ENCODE measurements around the gene COL24A1. TPM values are rescaled to one million over a fixed set of nuclear protein-coding genes. Genes with fewer than 3 reads are reported as not detected.

The COL24A1 gene
- total RNA-seq, 3 donors from 2014 or later = 0.33 to 1.3 (median 0.48) TPM

DNA sequence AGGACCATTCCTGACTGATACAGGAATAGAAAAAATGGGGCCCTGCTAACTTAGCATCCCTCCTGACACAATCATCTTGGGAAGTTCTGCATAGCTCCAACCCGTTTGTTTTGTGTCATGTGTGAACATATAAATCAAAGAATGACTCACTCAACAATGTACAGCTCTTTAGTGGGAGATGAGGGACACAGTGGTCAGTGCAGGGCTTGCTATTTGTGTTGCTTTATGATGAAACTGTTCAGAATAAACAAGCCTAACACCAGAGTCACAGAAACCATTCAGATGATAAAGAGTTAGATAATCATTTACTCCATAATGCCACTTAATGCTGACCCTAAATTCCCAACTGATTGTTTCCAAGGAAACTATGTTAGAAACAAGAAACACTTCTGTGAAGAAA lies 294.1 kb downstream of the COL24A1 start:
- Histone ChIP-seq H3K4me1 (no peaks in the 10 kb centered on the region), H3K36me3 (no peaks in the 10 kb centered on the region), H3K9me3 (no peaks in the 10 kb centered on the region), H3K4me3 (no peak overlapping the region), H3K27ac (no peak overlapping the region), H3K27me3 (no peaks in the 10 kb centered on the region)
- intact Hi-C loops (cut with DNase I; ENCODE audit: low total_unique reads) = no loop called here
- DNase-seq (ENCODE audit: low spot score in 2 of 2) = no peak
- no peak for TF ChIP-seq POLR2AphosphoS5 (IDR thresholded peaks at IDR 0.05)
- no peak for TF ChIP-seq POLR2A (IDR thresholded peaks at IDR 0.05)
- TF ChIP-seq, protein P1, sequence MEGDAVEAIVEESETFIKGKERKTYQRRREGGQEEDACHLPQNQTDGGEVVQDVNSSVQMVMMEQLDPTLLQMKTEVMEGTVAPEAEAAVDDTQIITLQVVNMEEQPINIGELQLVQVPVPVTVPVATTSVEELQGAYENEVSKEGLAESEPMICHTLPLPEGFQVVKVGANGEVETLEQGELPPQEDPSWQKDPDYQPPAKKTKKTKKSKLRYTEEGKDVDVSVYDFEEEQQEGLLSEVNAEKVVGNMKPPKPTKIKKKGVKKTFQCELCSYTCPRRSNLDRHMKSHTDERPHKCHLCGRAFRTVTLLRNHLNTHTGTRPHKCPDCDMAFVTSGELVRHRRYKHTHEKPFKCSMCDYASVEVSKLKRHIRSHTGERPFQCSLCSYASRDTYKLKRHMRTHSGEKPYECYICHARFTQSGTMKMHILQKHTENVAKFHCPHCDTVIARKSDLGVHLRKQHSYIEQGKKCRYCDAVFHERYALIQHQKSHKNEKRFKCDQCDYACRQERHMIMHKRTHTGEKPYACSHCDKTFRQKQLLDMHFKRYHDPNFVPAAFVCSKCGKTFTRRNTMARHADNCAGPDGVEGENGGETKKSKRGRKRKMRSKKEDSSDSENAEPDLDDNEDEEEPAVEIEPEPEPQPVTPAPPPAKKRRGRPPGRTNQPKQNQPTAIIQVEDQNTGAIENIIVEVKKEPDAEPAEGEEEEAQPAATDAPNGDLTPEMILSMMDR (IDR thresholded peaks at IDR 0.05) = no peak

DNA sequence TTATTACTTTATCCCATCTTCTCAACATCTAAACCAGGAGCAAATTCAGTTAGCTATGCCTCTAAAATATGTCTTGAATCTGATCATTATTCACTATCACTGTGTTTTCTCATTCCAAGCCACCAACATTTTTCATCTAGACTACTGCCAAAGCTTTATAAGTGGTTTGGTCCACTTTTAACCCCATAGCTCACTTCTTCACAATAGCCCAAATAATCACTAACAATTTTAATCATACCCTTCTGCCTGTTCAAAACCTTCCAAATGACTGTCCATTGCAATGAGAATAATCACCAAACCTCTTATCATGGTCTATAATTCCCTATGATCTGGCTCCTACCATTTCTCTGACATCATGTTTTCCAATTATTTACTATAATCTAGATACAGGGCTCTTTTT lies 298.6 kb downstream of the COL24A1 start:
- TF ChIP-seq, protein P1 (IDR thresholded peaks at IDR 0.05) = no peak
- TF ChIP-seq POLR2AphosphoS5 (IDR thresholded peaks at IDR 0.05) (no peak), POLR2A (IDR thresholded peaks at IDR 0.05) (no peak)
- no peak for DNase-seq (ENCODE audit: low spot score in 2 of 2)
- Histone ChIP-seq H3K27me3 (no peaks in the 10 kb centered on the region), H3K9me3 (no peaks in the 10 kb centered on the region), H3K4me1 (no peaks in the 10 kb centered on the region), H3K27ac (no peak overlapping the region), H3K4me3 (no peak overlapping the region), H3K36me3 (no peaks in the 10 kb centered on the region)
- intact Hi-C loops (cut with DNase I; ENCODE audit: low total_unique reads) = no loop called here

DNA sequence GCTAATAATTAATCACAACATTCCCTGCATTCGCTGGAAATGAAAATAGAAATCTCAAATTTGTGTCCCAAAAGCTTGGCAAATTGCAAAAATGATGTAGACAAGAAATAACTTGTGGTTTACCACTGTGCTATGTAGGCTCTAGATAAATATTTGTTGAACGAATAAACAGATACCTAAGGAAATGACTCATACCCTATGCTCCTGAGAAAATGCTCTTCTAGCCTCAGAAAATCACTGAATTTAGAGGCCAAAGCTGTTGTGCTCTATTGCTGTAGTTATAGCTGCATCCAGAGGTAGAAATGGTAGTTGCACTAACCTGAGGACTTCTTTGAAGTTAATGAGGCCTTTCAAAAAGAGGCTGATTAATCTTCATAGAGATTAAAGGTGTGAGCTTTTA lies 306.3 kb downstream of the COL24A1 start:
- Histone ChIP-seq H3K27me3 (no peaks in the 10 kb centered on the region), H3K4me3 (no peak overlapping the region), H3K9me3 (no peaks in the 10 kb centered on the region), H3K4me1 (no peaks in the 10 kb centered on the region), H3K27ac (no peak overlapping the region), H3K36me3 (no peaks in the 10 kb centered on the region)
- no peak for DNase-seq (ENCODE audit: low spot score in 2 of 2)
- TF ChIP-seq POLR2AphosphoS5 (IDR thresholded peaks at IDR 0.05) (no peak), POLR2A (IDR thresholded peaks at IDR 0.05) (no peak)
- TF ChIP-seq, protein P1 (IDR thresholded peaks at IDR 0.05) = no peak
- intact Hi-C loops (cut with DNase I; ENCODE audit: low total_unique reads) = no loop called here

DNA sequence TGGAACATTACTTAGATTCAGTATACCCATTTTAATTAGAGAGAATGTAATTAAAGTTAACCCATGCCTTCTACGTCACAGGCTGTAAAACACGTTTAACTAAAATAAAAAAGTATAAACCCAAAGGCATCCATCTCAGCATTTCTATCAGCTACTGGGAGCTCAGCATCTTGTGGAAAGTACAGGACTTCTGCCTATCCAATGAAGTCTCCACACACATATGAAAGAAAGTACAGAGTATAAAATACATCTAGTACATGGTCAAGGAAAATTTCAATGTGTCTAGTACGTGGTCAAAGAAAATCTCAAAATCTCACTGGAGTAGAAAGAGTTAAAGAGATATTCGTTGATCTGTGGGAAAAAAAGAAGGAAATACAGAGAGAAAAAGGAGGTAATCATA lies 306.9 kb downstream of the COL24A1 start:
- Histone ChIP-seq H3K27ac (no peak overlapping the region), H3K36me3 (no peaks in the 10 kb centered on the region), H3K27me3 (no peaks in the 10 kb centered on the region), H3K4me1 (no peaks in the 10 kb centered on the region), H3K9me3 (no peaks in the 10 kb centered on the region), H3K4me3 (no peak overlapping the region)
- intact Hi-C loops (cut with DNase I; ENCODE audit: low total_unique reads) = no loop called here
- no peak for TF ChIP-seq POLR2A (IDR thresholded peaks at IDR 0.05)
- TF ChIP-seq, protein P1 (IDR thresholded peaks at IDR 0.05) = no peak
- TF ChIP-seq POLR2AphosphoS5 (IDR thresholded peaks at IDR 0.05) = no peak
- no peak for DNase-seq (ENCODE audit: low spot score in 2 of 2)

DNA sequence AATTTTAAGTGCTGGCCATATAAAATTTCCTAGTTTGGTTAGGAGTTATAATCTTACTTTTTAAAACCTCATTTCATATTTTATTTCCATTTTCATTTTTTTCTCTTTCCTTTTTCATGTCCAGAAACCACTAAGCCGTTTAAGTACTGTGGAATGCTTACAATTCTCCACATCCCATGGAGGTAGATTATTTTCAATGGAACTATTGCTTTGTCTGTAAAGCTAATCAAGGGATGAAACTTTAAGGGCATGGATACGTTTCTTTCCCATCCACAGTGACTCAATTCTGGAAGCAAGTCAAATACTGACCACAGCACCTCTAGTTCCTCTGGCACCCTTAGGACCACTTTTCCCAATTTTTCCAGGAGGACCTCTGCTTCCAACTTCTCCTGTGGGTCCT lies 309.2 kb downstream of the COL24A1 start:
- intact Hi-C loops (cut with DNase I; ENCODE audit: low total_unique reads) = no loop called here
- H3K27ac ChIP-seq = no peak overlapping the region
- H3K36me3 ChIP-seq = no peaks in the 10 kb centered on the region
- H3K4me3 ChIP-seq = no peak overlapping the region
- H3K4me1 ChIP-seq = no peaks in the 10 kb centered on the region
- TF ChIP-seq POLR2AphosphoS5 (IDR thresholded peaks at IDR 0.05) = no peak
- TF ChIP-seq POLR2A (IDR thresholded peaks at IDR 0.05) = no peak
- TF ChIP-seq, protein P1 (IDR thresholded peaks at IDR 0.05) = no peak
- no peak for DNase-seq (ENCODE audit: low spot score in 2 of 2)
- H3K9me3 ChIP-seq = no peaks in the 10 kb centered on the region
- H3K27me3 ChIP-seq = no peaks in the 10 kb centered on the region

Measured in breast epithelium (tissue), 4 donors.